Glutamatergic neuron (in vitro differentiated cells): ENCODE measurements around the gene ADA. TPM values are rescaled to one million over a fixed set of nuclear protein-coding genes. Genes with fewer than 3 reads are reported as not detected.

ENCODE experiments used
- DNase-seq: peaks from one replicate; pipeline ENCODE4 v3.0.0; 2022
- H3K27ac Mint-ChIP-seq: one replicate; pipeline ENCODE4 v1.8.0; 2020; ENCODE audit warnings: mild to moderate bottlenecking, mixed read lengths, inconsistent platforms; ENCODE audit not compliant: unreplicated experiment
- H3K27me3 Mint-ChIP-seq: one replicate; pipeline ENCODE4 v1.8.0; 2020; ENCODE audit warnings: mild to moderate bottlenecking, moderate library complexity, mixed read lengths, inconsistent platforms; ENCODE audit not compliant: unreplicated experiment
- H3K36me3 Mint-ChIP-seq: one replicate; pipeline ENCODE4 v1.8.0; 2020; ENCODE audit warnings: mild to moderate bottlenecking, mixed read lengths, inconsistent platforms; ENCODE audit not compliant: unreplicated experiment
- H3K4me1 Mint-ChIP-seq: one replicate; pipeline ENCODE4 v1.8.0; 2020; ENCODE audit warnings: mild to moderate bottlenecking, low read depth, mixed read lengths, inconsistent platforms; ENCODE audit not compliant: unreplicated experiment
- H3K4me3 Mint-ChIP-seq: one replicate; pipeline ENCODE4 v1.8.0; 2020; ENCODE audit warnings: mild to moderate bottlenecking, mixed read lengths, inconsistent platforms; ENCODE audit not compliant: unreplicated experiment
- H3K9me3 Mint-ChIP-seq: one replicate; pipeline ENCODE4 v1.8.0; 2020; ENCODE audit warnings: mild to moderate bottlenecking, moderate library complexity, mixed read lengths, inconsistent platforms; ENCODE audit not compliant: unreplicated experiment
- CTCF ChIP-seq: fragments of 200-600 bp; sonication (generic); IDR thresholded peaks from one replicate; pipeline ENCODE4 v1.5.0; 2021; ENCODE audit not compliant: partially characterized antibody, unreplicated experiment
- total RNA-seq: library from RNA; stranded (reverse); fragmentation: NEBNext Ultra II Directional; extraction: Animal tissue kit (Norgen Biotek cat#: 25700); gene quantifications from one replicate; pipeline ENCODE4 v1.2.1, GENCODE V29; 2021; ENCODE audit not compliant: unreplicated experiment

Gene ADA
- total RNA-seq, 1 donor from 2014 or later = 3.1 TPM

GRCh38 chr20:44596010-44596409 is 55.5 kb downstream of the ADA start:
- no peak for DNase-seq
- Mint-ChIP-seq H3K4me1 (peaks cover 4% of the 10 kb centered on the region), H3K9me3 (peaks cover 2% of the 10 kb centered on the region), H3K36me3 (no peaks in the 10 kb centered on the region), H3K27ac (no peak overlapping the region), H3K27me3 (peaks cover 2% of the 10 kb centered on the region), H3K4me3 (no peak overlapping the region)
- TF ChIP-seq CTCF = no peak

- Mint-ChIP-seq H3K9me3 (peaks cover 2% of the 10 kb centered on the region), H3K27ac (no peak overlapping the region), H3K27me3 (no peaks in the 10 kb centered on the region), H3K4me1 (peaks cover 4% of the 10 kb centered on the region), H3K4me3 (no peak overlapping the region), H3K36me3 (no peaks in the 10 kb centered on the region)
- no peak for DNase-seq
- no peak for TF ChIP-seq CTCF
These were observed 56.8 kb downstream of the ADA start for GRCh38 chr20:44594730-44595129.

- H3K4me3 Mint-ChIP-seq = no peak overlapping the region
- no peaks in the 10 kb centered on the region for H3K27me3 Mint-ChIP-seq
- no peak overlapping the region for H3K27ac Mint-ChIP-seq
- no peak for TF ChIP-seq CTCF
- peaks cover 4% of the 10 kb centered on the region for H3K4me1 Mint-ChIP-seq
- no peaks in the 10 kb centered on the region for H3K36me3 Mint-ChIP-seq
- DNase-seq = no peak
- H3K9me3 Mint-ChIP-seq = peaks cover 2% of the 10 kb centered on the region
These were observed 57.7 kb downstream of the ADA start for GRCh38 chr20:44593751-44594150.

GRCh38 chr20:44592366-44592765 is 59.1 kb downstream of the ADA start:
- Mint-ChIP-seq H3K4me3 (no peak overlapping the region), H3K36me3 (no peaks in the 10 kb centered on the region), H3K27ac (no peak overlapping the region), H3K4me1 (no peaks in the 10 kb centered on the region), H3K27me3 (no peaks in the 10 kb centered on the region), H3K9me3 (peaks cover 2% of the 10 kb centered on the region)
- DNase-seq = no peak
- TF ChIP-seq CTCF = no peak

GRCh38 chr20:44590980-44591778 is 60.3 kb downstream of the ADA start:
- Mint-ChIP-seq H3K27ac (no peak overlapping the region), H3K4me3 (no peak overlapping the region), H3K9me3 (peaks cover 2% of the 10 kb centered on the region), H3K36me3 (no peaks in the 10 kb centered on the region), H3K4me1 (no peaks in the 10 kb centered on the region), H3K27me3 (no peaks in the 10 kb centered on the region)
- no peak for DNase-seq
- TF ChIP-seq CTCF = no peak
